Limb (tissue), 2 donors: ENCODE measurements around the gene ITIH3.

Experiments used
- DNase-seq, 2 donors: peaks; one replicate each; pipeline ENCODE4 v3.0.0-alpha.2; 2016; ENCODE audit errors: extremely low spot score in 2 of 2

The ITIH3 gene

DNA sequence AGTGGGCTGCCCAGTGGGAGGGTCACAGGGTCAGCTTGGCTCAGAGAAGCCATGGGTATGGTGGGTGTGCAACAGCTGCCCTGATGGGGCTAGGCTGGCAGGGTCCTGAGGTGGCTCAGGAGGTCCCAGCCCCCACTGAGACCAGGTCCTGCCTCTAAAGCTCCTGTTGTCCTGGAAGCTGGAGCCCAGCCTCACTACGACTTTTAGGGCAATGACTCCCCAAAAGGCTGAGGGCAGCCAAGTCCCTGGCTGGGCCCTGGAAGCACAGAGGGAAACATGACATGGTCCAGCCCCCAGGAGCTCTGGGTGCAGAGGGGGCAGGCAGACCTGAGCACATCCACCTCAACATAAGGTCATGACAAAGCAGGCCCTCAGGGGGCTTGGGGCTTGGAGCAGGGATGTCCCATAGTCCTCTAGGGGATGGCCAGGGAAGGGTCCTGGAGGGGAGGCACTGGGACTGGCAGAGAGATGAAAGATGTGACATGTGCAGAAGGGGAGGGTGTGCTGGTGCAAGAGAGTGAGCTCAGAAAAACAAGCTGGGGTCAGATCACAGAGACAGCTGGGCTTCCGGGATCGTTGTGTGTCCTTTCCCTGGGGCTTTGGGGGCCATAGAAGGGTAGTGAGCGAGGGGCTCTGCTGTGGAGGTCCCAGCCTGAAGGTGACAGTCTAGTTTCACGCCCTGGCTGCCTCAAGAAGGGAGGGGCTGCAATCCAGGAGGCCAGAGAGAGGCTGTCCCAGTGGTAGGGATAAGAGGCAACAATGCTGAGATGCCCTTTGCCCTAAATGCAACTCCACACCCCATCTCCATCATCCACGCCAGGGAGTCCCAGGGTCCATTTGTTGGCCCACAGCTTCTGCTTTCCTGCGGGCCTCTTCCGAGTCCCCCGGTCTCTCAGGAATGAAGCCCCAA lies 639 bp upstream of the ITIH3 start:
- no peak for DNase-seq

DNA sequence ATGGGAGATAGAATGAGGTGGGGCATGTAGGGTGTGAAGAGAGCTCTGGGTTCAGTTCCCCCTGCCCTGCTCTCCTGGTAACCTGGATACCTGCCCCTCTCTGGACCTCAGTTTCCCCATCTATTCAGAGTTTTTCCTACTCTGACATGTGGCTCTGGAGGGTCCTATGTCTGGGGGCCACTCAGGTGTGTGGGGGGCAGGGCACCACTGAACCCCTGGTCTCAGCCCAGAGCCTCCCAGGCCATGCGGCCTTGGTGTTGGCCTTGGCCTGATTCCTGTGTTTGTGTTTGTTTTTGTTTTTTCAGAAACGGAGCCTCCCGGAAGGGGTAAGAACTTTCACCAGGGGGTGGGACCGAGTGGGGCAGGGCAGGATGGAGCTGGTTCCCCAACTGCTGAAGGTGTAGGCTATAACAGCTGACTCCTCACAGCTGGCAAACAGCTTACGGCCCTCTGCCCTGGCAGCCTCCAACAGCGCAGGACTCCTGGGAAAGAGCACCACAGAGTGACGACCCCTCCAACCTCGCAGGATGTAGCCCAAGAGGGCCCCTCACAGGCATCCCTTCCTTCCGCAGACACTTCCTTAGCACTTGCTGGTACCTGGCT lies 803 bp downstream of the ITIH3 start:
- DNase-seq, result no peak

DNA sequence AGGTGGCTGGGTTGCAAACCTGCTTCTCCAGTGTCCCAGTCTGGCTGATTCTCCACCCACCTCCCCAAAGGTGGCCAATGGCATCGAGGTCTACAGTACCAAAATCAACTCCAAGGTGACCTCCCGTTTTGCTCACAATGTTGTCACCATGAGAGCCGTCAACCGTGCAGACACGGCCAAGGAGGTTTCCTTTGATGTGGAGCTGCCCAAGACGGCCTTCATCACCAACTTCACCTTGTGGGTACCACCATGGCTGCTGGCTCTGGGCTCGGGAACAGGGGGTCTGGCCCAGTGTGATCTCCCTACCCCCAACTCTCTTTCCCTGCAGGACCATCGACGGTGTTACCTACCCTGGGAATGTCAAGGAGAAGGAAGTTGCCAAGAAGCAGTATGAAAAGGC lies 1.8 kb downstream of the ITIH3 start:
- DNase-seq, result no peak

DNA sequence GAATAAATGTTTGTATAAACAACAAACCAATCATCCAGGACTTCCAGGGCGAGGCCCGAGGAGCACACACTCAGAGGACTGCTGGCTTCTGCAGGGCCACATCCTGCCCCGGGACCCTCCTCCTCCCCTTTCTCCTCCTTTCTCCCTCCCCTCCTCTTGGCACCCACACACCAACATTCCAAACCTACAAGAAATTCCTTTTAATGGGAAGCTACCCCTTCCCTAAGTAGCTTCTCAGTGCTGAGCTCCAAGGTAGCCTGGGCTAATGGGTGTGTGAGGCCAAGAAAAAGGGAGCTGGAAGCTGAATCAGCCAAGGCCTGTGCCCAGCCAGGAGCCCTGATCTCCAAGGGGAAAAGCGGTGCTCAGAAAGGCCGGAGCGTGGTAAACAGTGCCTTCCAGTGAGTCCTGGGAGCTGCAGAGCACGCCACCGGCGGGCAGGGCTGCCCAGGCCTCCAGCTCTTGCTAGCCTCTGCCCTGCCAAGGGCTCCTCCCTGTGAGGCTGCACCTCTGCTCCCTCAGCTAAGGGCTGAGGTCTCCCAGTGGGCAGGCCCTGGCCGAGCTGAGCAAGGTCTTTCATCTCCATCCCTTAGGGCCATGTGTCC lies 3.9 kb downstream of the ITIH3 start:
- no peak for DNase-seq

DNA sequence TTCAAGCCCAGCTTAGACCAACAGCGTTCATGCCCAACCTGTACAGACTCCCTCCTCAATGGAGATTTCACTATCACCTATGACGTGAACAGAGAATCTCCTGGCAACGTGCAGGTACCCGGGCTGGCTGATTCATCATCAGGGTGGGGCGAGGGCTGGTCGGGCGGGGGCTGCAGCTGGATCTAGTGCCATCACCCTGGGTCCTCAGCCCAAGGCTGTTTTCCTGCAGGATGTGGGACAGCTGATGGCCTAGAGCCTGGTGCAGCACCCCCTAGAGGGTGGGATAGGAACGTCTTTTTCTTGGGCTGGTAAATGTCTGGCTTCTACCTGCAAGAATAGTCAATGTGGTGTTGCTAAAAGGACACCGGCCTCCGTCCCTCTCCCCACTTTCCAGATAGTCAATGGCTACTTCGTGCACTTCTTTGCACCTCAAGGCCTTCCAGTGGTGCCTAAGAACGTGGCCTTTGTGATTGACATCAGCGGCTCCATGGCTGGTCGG lies 4.4 kb downstream of the ITIH3 start:
- no peak for DNase-seq

DNA sequence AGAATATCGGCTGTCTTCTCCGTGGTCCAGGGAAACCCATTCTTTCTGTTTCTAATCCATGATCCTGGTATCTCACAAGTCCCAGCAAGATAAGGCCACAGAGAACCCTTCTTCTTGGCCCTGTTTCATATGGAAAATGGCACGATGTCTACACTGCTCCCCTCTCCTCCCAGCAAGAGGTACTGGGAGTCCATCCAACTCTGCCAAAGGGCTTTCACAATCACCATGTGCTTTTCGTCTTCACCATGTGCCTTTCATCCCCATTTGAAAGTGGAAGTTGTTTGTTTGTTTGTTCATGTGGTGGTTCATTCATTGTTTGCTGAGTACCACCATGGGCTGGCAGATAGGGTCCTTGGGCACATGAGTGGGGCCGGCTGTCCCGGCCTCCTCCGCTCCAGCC lies 5.5 kb downstream of the ITIH3 start:
- DNase-seq, result no peak

DNA sequence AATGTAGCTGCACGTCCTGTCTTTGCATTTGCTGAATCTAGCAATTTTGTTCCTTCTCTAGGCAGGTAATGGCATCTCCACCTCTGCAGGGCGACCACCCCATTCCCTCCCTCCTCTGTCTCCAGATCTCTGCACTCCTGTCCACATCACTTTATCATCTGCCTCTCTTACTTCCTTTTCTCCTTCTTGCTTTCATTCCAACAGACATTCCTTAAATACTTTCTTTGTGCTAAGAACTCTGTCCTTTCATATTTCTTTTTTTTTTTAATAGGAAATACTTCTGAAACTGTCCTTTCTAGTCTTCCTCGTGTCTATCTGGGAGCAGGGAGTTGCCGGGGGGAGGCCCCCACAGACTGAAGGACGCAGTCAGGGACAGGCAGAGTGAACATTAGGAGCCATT lies 7.2 kb downstream of the ITIH3 start:
- DNase-seq, result no peak

DNA sequence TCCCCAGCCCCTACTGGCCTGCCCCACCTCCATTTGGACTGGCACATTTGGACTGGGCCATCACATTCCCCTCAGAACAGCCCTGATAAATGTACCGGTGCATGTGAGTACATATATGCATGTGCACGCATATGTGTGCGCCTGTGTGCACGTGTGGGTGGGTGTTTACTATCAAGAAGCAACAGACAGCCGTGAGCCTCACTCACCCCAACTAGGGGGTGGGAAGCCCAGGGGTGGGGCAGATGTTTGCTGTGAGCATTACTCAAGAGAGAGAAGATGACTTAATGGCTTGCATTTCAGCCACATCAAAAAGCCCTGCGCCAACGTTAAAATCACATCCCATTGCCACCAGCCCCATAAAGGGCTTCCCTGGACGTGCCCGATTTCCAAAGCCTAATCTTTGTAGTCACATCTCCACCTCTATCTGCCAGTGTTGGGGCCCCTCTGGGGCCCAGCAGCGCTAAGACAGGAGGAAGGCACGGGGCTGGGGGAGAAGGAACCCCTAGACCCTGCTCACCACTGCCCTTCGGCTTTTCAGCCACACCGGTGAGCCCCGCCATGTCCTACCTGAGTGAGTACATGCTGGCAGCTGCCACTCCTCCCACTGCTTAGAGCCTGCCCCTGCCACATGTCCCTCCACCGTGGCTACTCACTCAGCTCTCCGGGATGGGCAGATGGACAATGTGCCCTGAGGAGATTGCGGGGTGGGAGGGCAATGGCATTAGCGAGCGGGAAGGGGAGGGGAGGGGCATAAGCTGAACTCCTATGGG lies 10.9 kb downstream of the ITIH3 start:
- no peak for DNase-seq

DNA sequence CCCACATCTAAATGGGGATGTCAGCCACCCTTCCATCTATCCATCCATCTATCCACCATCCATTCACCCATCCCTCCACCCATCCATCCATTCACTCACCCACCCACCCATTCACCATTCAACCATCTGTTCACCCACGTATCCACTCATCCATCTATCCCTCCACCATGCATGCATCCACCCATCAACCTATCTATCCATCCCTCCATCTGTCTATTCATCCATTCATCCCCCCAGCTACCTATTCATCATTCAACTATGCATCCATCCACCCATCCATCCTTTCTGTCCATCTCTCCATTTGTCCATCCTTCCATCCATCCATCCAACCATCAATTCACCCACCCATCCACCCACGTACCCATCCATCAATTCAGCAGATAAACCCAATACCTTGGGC lies 14.6 kb downstream of the ITIH3 start:
- DNase-seq, result no peak

DNA sequence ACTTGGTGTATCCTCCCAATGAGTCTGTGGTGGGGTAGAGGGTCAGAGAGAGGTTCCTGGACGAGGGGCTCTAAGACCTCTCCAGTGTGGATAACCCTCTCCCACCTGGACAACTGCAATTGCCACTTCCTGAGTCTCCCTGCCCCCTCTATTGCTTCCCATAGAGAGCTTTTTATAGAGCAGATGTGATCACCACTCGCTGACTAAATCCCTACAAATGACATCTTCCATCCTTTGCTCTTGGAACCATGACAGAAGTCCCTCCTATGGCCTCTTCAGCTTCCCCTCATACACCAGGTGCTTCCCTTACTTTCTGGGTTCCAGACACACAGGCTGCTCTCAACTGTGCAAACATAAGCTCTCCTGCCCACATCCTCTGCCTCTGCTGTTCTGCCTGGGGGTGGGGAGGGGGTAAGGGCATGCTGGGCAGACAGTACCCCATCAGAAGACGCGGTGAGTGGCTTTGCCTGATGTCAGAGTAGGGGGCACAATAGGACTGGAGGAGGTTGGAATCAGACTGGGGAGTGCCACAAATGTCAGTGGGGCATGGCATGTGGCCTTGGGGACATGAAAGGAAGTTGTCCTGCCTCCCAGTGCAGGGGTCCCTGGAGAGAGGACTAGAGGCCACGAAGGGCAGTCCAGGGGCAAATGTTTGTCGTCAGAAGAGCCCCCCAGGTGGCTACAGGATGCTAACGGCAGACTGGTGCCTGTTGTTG lies 15.2 kb downstream of the ITIH3 start:
- DNase-seq, result no peak

DNA sequence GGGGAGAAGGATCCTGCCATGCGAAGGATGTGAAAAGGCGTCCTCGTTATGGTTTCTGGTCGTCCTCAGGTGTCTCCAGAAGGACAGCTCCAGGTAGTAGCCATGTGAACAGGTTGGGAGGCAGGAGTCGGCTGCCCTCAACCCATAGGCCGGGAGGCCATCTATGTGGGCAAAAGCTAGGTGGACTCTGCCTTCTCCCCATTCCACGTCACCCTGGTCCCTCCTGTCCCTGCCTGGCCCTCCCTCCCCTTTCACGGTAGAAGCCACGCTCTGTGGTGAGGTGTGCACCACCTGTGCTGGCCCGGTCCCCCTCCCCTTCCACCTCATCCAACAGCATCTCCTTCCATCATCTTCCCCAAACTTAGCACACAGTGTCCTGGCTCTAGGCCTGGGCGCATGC lies 16.3 kb downstream of the ITIH3 start:
- DNase-seq, result no peak

DNA sequence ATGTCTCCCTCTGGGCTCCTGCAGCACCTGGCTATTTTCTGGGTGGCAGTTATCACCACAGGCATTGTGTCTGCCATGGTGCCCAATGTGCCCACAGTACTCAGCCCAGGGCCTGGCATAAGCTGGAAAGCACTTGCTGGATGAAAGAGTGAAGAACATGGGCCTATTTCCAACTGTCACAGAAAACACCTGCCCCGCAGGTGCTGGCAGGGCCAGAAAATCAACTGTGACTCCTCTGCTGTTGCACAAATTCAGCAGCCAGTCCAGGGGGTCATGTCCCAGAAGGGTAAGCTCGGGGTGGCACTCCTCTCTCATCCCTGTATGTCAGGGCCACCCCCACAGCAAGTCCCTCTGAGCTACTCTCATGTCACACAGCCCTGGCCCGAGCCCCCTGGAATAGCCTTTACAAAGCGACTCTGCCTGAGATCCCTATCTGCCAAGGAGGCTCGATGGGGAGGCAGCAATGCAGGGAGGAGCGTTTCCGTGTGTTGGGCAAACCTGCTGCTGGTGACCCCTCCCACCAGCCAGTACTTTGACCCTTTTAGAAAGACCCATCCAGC lies 16.9 kb downstream of the ITIH3 start:
- DNase-seq, result no peak

DNA sequence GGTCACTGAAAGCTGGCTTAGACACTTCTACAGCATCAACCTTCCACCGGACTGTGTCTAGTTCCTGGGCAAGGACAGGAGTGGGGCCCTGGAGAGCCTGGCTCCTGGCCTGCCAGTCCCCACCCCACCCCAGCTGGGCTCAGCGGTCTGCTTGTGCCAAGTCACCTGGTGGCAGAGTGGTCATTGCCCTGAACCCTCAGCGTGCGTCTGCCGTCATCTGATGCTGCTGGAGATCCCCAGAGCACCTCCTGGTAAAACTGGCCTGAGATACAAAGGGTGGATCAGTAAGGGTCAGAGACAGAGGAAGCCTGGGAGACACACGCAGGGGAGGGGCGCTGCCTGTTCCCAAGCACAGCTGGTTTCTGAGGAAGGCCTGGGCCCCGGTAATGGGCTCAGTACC lies 19.2 kb downstream of the ITIH3 start:
- DNase-seq, result no peak

DNA sequence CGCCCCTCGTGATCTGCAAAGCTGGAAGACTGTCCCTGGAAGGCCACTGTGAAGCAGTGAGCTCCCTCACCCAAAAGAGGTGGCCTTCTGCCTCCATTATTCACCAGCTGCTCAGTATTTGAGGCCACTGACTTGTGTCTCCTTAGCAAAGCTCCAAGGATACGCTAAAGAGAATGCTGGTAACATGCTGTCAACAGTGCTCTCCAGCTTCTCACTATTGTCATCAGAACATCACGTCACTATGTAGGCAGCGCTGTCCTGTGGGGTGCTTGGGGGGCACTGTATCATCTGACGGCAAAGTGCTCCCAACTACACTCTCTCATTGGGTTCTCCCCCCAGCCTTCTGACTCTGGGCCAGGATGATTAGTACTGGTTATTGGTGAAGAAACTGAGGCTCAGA lies 21.6 kb downstream of the ITIH3 start:
- no peak for DNase-seq

DNA sequence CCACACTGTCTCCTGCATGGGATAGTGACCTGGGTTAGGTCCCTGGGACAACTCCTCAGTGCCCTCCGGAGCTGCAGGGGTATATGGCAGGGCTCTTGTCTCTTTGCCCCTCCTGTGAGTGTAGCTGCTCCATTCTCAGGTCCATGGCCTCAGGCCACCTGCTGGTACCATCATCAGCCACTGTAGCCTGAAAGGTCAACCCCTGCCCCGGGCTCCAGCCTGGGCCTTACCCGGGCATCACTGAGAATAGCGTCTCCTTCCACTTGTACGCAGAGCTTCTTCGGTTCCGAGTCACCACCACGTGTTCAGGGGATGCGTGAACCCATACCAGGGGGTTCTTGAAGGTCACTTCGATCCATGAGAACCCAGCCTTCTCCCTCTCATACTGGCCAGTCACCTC lies 22.1 kb downstream of the ITIH3 start:
- DNase-seq, result no peak

DNA sequence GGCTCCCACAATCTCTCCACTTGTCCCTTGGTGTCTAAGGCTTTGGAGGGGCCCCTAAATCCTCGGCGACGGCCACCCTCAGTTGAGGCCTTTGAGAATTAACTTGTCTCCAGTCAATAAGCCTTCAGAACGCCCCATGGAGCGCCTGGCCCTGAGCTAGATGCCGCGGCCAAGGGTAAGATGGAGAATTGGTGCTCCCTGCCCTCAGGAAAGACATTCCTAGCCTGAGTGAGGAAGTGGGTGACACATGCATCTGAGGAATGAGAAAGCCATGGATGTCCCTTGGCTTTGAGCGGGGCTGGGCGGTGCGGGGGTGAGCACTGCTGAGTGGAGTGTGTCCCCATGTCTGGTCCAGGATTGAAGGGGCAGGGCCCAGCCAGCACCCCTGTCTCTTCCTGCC lies 22.6 kb downstream of the ITIH3 start:
- no peak for DNase-seq

DNA sequence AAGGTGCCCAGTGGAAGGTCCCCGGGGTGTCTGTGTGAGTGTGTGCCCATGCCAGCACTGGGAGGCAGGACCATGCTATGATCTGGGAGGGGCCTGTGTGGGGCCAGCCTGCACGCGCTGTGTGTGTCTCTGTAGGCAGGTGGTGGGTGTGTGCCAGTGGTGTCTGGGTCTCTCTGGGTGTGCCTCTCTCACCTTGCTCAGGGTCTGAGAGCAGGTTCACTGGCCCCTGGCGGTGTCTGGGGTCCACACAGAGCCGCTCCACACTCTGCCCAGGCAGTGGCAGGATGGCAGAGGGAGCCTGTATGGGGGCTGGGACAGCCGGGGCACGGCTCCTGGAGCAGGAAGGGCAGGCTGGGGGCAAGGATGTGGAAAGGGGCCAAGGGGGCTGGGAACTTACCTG lies 23.3 kb downstream of the ITIH3 start:
- DNase-seq, result no peak

DNA sequence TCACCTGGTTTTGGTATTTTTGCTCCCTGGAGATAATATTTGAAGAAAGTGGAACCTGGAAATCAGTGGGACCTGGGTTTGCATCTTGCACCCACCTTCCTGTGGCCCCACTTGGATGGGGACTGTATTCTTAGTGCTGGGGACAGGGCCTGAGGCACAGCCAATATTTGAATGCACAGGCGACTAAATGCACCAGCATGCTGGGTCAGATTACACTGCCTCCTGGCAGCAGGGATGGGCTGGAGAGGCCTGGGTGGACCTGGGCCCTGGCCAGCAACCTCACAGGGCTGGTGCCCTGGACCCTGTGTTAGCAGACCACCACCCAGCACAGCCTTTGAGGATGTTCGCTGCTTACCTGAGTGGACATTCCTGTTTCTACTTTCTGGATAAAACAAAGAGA lies 25.3 kb downstream of the ITIH3 start:
- no peak for DNase-seq

DNA sequence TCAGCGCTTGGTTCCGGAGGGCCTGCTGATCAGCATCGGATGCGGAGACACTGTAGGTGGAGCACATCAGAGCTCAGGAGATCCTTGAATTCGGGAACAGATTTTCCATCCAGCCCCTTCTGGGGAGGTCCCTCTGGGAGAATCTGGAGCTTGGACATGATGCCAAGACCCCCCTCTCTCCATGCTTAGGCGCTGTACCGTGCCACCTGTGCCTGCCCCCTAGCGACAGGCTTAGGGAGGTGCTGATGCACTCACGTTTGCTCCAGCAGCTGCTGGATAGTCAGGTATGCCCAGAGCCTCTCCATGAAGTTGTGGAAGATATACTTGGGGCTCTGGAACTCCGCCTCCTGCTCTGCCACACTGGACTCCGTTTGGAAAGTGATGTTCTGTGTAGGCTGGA lies 26.1 kb downstream of the ITIH3 start:
- DNase-seq, result no peak

DNA sequence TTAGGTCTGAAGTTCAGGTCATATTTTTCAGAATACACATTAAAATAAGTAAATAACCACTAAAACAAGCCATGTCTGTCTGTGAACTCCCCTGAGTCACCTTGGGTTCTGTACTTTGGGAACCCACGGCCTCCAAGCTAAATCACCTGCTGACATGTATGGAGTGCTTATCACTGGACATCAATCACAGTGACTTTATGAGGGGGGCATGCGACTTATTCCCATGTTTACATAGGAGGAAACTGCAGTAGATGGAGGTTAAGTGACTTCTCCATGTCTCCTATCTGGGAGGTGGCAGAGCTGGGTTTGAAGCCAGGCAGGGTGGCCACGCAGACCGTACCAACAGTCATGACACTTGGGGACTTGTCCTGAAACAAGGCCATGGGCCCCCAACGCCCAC lies 27.8 kb downstream of the ITIH3 start:
- DNase-seq, result no peak

DNA sequence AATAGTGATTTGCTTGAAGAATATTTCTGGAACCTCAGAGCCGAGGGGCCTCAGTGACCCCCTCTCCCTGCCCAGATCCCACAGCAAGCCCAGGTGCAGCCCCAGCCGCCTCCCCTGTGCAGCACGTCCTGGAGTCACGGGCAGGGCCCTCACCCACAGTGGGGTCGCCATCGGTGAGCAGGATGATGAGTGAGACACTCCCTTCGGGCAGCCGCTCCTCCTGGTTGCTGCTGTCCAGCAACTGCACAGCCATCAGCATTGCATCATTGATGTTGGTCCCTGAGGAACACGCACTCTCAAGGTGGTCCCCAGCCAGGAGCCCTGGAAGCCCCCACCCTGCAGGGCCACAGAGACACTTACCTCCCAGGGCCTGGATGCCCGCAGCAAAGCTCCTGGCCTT lies 29.4 kb downstream of the ITIH3 start:
- DNase-seq, result no peak
